Right lobe of liver (tissue), 6 donors: Measurements from ENCODE around the gene RAB1A. TPM values are rescaled to one million over a fixed set of nuclear protein-coding genes. Genes with fewer than 3 reads are reported as not detected.

Source experiments
- ATAC-seq, 4 donors: fragments of 200-7000 bp; cut with Tn5 transposase; one replicate each; pipeline ENCODE4 v1.9.1; 2020; ENCODE audit warnings: mild to moderate bottlenecking in 4 of 4, moderate library complexity in 4 of 4
- DNase-seq, 3 donors: peaks; one replicate each; pipeline ENCODE4 v3.0.0-alpha.2; 2020
- H3K27ac ChIP-seq, 3 donors: fragments of 200-600 bp; one replicate each; pipeline ENCODE4 v1.8.0; 2022
- H3K27me3 ChIP-seq, 2 donors: fragments of 200-600 bp; one replicate each; pipeline ENCODE4 v1.8.0; 2022
- H3K36me3 ChIP-seq, 4 donors: fragments of 200-600 bp; sonication (generic) in 1 of 4; one replicate each; pipeline versions ENCODE4 v1.5.1 to v1.8.0; 2017 to 2022; ENCODE audit warnings: control low read depth in 1 of 4
- H3K4me1 ChIP-seq, 4 donors: fragments of 200-600 bp; sonication (generic) in 1 of 4; one replicate each; pipeline versions ENCODE4 v1.5.1 to v1.8.0; 2017 to 2022; ENCODE audit warnings: control low read depth in 1 of 4
- H3K4me3 ChIP-seq, 3 donors: fragments of 200-600 bp; one replicate each; pipeline ENCODE4 v1.8.0; 2022
- H3K9me3 ChIP-seq, 4 donors: fragments of 200-600 bp; sonication (generic) in 1 of 4; one replicate each; pipeline versions ENCODE4 v1.5.1 to v1.8.0; 2017 to 2022; ENCODE audit warnings: control low read depth in 1 of 4
- POLR2A ChIP-seq: fragments of 450-650 bp; IDR thresholded peaks from one replicate; pipeline ENCODE4 v1.6.1; 2017; ENCODE audit warnings: antibody characterized with exemption, mild to moderate bottlenecking
- WGBS: methylation state at CpG from one replicate; pipeline ENCODE4 v1.1.6; 2018; ENCODE audit warnings: low coverage, low lambda C conversion rate; ENCODE audit not compliant: insufficient coverage; ENCODE audit errors: missing lambda C conversion rate; 5-methylcytosine and 5-hydroxymethylcytosine counted together
- intact Hi-C, 2 donors: fragments of 100-400 bp; cut with DNase I; formaldehyde crosslinking; loops; one replicate each; pipeline versions ENCODE4 v1.11.2 to v1.14.1; 2022
- total RNA-seq, 6 experiments: library from RNA; depleted of rRNA in 2 of 6; stranded (reverse); fragments of >200 nt in 2 of 6; fragmentation: NEBNext Ultra II Directional in 3 of 6; extraction: Animal tissue kit (Norgen Biotek cat#: 25700) in 3 of 6; gene quantifications; one replicate each; pipeline versions ENCODE4 v1.1.0 to v1.2.4, GENCODE V29; 2016 to 2023
- TF ChIP-seq, protein P1 (sequence below), 4 donors: fragments of 200-600 bp in 3 of 4; fragments of 450-650 bp in 1 of 4; IDR thresholded peaks; one replicate each; pipeline versions ENCODE4 v1.5.1 to v1.8.0; 2016 to 2022; ENCODE audit warnings: antibody characterized with exemption in 4 of 4, mild to moderate bottlenecking in 2 of 4
- donor health status: DM: no; HTN: yes; CAD: no.
- donor health status: DM: no; HTN: no; CAD: no.
- donor health status: DM: no; HTN: no; CAD: no.
- donor health status: DM: no; HTN: yes; CAD: no.
- donor health status: DM: no; HTN: yes; CAD: no.

Gene RAB1A
- total RNA-seq, 6 experiments from 2014 or later = 65.0 to 119 (median 81.3) TPM

DNA sequence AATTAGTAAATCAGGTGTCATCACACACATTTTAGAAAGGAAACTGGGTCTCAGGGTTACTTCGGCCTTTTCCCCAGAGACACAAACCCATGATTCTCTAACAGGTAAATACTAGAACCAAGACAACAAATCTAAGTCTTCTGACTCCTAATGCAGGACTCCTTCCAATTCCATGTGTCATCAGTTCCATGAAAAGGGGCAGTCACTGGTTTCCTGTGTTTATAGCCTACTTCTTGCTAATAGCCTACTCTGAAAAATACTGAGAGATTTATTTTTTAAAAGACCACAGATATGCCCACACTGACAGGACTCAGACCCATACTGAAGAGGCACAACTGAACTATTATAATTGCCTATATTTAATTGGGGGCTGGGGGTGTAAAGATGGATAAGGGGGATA is 33.0 kb downstream of the RAB1A start:
- TF ChIP-seq POLR2A = no peak
- TF ChIP-seq, protein P1, sequence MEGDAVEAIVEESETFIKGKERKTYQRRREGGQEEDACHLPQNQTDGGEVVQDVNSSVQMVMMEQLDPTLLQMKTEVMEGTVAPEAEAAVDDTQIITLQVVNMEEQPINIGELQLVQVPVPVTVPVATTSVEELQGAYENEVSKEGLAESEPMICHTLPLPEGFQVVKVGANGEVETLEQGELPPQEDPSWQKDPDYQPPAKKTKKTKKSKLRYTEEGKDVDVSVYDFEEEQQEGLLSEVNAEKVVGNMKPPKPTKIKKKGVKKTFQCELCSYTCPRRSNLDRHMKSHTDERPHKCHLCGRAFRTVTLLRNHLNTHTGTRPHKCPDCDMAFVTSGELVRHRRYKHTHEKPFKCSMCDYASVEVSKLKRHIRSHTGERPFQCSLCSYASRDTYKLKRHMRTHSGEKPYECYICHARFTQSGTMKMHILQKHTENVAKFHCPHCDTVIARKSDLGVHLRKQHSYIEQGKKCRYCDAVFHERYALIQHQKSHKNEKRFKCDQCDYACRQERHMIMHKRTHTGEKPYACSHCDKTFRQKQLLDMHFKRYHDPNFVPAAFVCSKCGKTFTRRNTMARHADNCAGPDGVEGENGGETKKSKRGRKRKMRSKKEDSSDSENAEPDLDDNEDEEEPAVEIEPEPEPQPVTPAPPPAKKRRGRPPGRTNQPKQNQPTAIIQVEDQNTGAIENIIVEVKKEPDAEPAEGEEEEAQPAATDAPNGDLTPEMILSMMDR (IDR thresholded peaks at IDR 0.05) = no peak
- Histone ChIP-seq H3K4me1 (no peaks in the 10 kb centered on the region), H3K9me3 (no peaks in the 10 kb centered on the region), H3K27ac (no peak overlapping the region), H3K36me3 (peaks cover 0 to 61% (median 20%) of the 10 kb centered on the region in 4 donors), H3K4me3 (no peak overlapping the region), H3K27me3 (no peaks in the 10 kb centered on the region)
- intact Hi-C loops = no loop called here
- DNase-seq = no peak
- ATAC-seq = no peak
- 100% methylated on average over 1 of the region's 1 CpG for WGBS

DNA sequence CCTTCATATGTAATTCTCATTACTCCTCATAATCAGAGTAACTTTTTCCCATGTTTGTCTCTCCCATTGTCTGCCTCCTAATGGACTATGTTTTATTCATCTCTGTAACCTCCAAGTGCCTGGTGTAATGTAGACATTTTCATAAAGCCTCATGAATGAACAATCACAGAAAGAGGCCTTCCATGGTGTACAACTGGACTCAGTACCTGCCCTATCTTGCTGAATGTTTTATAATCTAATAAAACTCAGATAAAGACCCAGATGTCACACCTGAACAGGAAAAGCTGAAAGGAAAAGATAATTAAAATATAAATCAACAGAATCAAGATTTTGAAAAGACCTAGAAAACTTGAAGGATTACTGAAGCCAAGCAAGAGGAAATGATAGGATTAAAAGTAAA is 36.7 kb downstream of the RAB1A start:
- Histone ChIP-seq H3K27ac (no peak overlapping the region), H3K4me3 (no peak overlapping the region), H3K27me3 (no peaks in the 10 kb centered on the region), H3K36me3 (peaks cover 0 to 61% (median 29%) of the 10 kb centered on the region in 4 donors), H3K4me1 (no peaks in the 10 kb centered on the region), H3K9me3 (no peaks in the 10 kb centered on the region)
- DNase-seq (no peak), ATAC-seq (no peak)
- TF ChIP-seq, protein P1 (IDR thresholded peaks at IDR 0.05) = no peak
- no peak for TF ChIP-seq POLR2A
- intact Hi-C loops = no loop called here

DNA sequence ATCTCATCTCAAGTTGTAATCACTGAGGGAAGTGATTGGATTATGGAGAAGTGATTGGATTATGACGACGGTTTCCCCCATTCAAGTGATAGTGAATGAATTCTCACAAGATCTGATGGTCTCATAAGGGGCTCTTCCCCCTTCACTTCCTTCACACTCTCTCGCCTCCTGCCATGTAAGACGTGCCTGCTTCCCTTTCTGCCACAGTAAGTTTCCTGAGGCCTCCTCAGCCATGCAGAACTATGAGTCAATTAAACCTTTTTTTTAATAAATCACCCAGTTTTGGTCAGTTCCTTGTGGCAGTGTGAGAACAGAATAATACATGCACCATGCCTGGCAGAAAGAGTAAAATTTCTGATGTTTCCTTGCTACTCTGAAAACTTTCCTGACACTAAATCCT is 37.1 kb downstream of the RAB1A start:
- intact Hi-C loops = no loop called here
- WGBS = 73% methylated on average over 2 of the region's 4 CpGs
- no peak overlapping the region for H3K4me3 ChIP-seq
- no peaks in the 10 kb centered on the region for H3K9me3 ChIP-seq
- H3K27me3 ChIP-seq = no peaks in the 10 kb centered on the region
- H3K4me1 ChIP-seq = no peaks in the 10 kb centered on the region
- TF ChIP-seq POLR2A = no peak
- TF ChIP-seq, protein P1 (IDR thresholded peaks at IDR 0.05) = no peak
- no peak overlapping the region for H3K27ac ChIP-seq
- H3K36me3 ChIP-seq = peaks cover 0 to 62% (median 31%) of the 10 kb centered on the region in 4 donors
- DNase-seq (no peak), ATAC-seq (no peak)

DNA sequence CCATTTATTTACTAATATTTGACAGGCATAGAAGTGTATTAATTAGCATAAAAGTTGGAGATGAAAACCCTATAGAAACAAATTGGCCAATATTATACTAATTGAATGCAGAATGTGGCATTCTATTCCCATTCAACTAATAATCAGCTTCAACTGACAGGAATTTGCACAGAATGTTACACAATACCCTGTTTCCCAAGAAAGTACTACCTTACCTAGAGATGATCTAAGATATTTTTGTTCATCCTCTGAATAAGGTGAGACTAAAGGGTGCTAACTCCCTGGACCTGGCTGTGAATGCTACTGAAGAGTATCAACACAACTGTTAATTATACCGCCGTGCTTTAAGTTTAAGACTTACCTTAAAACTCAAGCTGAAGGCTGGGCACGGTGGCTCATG is 44.8 kb downstream of the RAB1A start:
- Histone ChIP-seq H3K4me3 (no peak overlapping the region), H3K9me3 (no peaks in the 10 kb centered on the region), H3K36me3 (peaks cover 0 to 59% (median 29%) of the 10 kb centered on the region in 4 donors), H3K27me3 (no peaks in the 10 kb centered on the region), H3K27ac (no peak overlapping the region), H3K4me1 (peaks cover 0 to 35% (median 13%) of the 10 kb centered on the region in 4 donors)
- intact Hi-C loops = no loop called here
- DNase-seq (no peak), ATAC-seq (no peak)
- 100% methylated on average over 3 of the region's 3 CpGs for whole genome bisulfite sequencing
- TF ChIP-seq, protein P1 (IDR thresholded peaks at IDR 0.05) = no peak
- no peak for TF ChIP-seq POLR2A

DNA sequence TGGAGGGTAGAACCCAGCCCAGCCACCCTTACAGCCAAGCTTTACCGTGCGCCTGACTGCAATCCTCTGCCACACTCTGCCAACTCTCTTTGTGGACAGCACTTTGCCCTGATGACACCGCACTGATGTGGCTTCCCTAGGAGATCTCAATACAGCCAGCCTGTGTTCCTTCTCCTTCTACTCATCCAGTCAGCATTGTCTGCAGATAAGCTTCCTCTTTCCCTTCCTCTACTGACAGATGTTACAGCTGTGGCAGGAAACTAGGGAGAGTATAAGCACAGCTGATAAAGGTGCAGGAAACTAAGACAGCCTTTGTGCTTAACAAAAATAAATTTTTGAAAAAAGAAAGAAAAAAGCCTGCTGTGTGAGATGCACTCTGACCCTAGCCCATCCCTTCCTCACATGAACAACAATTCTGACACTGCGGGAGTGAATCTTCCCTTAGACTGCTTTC is 48.6 kb downstream of the RAB1A start:
- 7% methylated on average over 4 of the region's 4 CpGs for WGBS
- peak; percentile 62 to 79 (median 78) for DNase-seq
- no peak for TF ChIP-seq POLR2A
- TF ChIP-seq, protein P1 (IDR thresholded peaks at IDR 0.05) = no peak
- H3K27ac ChIP-seq = peak overlapping the region; percentile 45 to 63 (median 60)
- peak; percentile 89 to 93 (median 90) for ATAC-seq
- no peaks in the 10 kb centered on the region for H3K9me3 ChIP-seq
- peaks cover 2 to 51% (median 23%) of the 10 kb centered on the region in 4 donors for H3K36me3 ChIP-seq
- peaks cover 0 to 39% (median 12%) of the 10 kb centered on the region in 4 donors for H3K4me1 ChIP-seq
- no peaks in the 10 kb centered on the region for H3K27me3 ChIP-seq
- H3K4me3 ChIP-seq = no peak overlapping the region
- intact Hi-C loops = no loop called here
